ENCODE data around the gene TRIM7. TPM values are rescaled to one million over a fixed set of nuclear protein-coding genes. Genes with fewer than 3 reads are reported as not detected.

The TRIM7 gene
- total RNA-seq, 1 donor from 2014 or later = not detected

DNA sequence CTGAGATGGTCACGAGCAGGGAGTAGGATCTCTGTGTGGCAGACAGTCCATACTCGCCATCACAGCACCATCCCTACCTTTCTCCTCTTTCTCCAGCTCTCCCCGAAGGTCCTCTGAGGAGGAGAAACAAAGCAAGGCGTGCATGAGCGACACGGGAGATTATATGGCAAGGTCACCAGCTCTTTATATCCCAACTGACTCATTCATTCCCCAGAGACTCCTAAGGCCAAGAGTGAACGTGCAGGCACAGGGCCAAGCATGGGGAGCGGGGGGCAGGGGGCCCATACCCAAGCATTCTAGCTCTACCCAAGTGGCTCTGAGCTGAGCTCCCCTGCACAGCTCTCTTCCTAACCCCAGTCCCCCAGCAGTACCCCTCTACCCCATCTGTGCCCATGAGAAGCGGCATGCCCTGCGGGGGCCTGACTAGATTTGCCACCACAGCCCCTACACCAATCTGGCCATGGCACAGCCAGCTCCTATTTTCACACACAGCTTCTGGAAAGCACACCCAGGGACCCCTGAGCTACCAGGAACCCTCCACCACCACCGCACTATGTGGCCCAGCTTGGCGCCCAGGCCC lies 6.8 kb downstream of the TRIM7 start:
- no peak for DNase-seq (ENCODE audit: low spot score)
- no peak for TF ChIP-seq CTCF (IDR thresholded peaks at IDR 0.05; ENCODE audit: unreplicated experiment)
- Mint-ChIP-seq H3K4me3 (ENCODE audit: unreplicated experiment) (no peak overlapping the region), H3K9me3 (ENCODE audit: unreplicated experiment) (no peaks in the 10 kb centered on the region), H3K27ac (ENCODE audit: unreplicated experiment) (no peak overlapping the region), H3K4me1 (ENCODE audit: unreplicated experiment) (peaks cover 9% of the 10 kb centered on the region), H3K27me3 (ENCODE audit: unreplicated experiment) (peaks cover 21% of the 10 kb centered on the region), H3K36me3 (ENCODE audit: low read depth, unreplicated experiment) (peaks cover 3% of the 10 kb centered on the region)

GRCh38 chr5:181197326-181197951 lies 7.6 kb downstream of the TRIM7 start:
- Mint-ChIP-seq H3K4me1 (ENCODE audit: unreplicated experiment) (peaks cover 12% of the 10 kb centered on the region), H3K9me3 (ENCODE audit: unreplicated experiment) (no peaks in the 10 kb centered on the region), H3K27ac (ENCODE audit: unreplicated experiment) (no peak overlapping the region), H3K36me3 (ENCODE audit: low read depth, unreplicated experiment) (peaks cover 3% of the 10 kb centered on the region), H3K27me3 (ENCODE audit: unreplicated experiment) (peaks cover 25% of the 10 kb centered on the region), H3K4me3 (ENCODE audit: unreplicated experiment) (no peak overlapping the region)
- no peak for DNase-seq (ENCODE audit: low spot score)
- TF ChIP-seq CTCF (IDR thresholded peaks at IDR 0.05; ENCODE audit: unreplicated experiment) = no peak

DNA sequence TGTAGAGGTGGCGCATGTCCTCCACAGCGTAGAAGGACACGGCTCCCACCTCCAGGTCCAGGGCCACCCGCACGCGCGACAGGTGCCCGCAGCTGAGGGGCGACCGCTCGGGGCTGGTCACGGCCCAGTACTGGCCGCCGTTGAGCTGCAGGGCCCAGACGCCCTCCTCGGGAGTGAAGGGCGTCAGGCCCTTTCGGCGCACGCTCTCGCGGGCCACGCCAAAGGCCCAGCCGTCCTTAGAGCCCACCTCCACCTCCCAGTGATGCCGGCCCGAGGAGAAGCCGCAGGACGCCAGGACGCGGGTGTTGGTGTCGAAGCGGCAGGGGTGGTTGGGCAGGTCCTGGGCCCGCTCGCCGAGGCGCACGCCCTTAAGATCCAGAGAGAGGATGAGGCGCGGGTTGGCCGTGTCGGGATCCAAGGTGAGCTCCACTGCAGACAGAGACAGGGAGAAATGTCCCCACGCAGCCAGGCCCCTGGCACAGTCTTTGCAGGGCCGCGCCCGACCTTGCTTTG lies 9.7 kb downstream of the TRIM7 start:
- TF ChIP-seq CTCF (IDR thresholded peaks at IDR 0.05; ENCODE audit: unreplicated experiment) = no peak
- Mint-ChIP-seq H3K36me3 (ENCODE audit: low read depth, unreplicated experiment) (peaks cover 3% of the 10 kb centered on the region), H3K27ac (ENCODE audit: unreplicated experiment) (no peak overlapping the region), H3K9me3 (ENCODE audit: unreplicated experiment) (no peaks in the 10 kb centered on the region), H3K4me1 (ENCODE audit: unreplicated experiment) (peaks cover 16% of the 10 kb centered on the region), H3K4me3 (ENCODE audit: unreplicated experiment) (no peak overlapping the region), H3K27me3 (ENCODE audit: unreplicated experiment) (peaks cover 34% of the 10 kb centered on the region)
- DNase-seq (ENCODE audit: low spot score) = no peak

GRCh38 chr5:181194489-181195248 lies 10.3 kb downstream of the TRIM7 start:
- TF ChIP-seq CTCF (IDR thresholded peaks at IDR 0.05; ENCODE audit: unreplicated experiment) = no peak
- Mint-ChIP-seq H3K4me3 (ENCODE audit: unreplicated experiment) (no peak overlapping the region), H3K27ac (ENCODE audit: unreplicated experiment) (no peak overlapping the region), H3K36me3 (ENCODE audit: low read depth, unreplicated experiment) (peaks cover 3% of the 10 kb centered on the region), H3K27me3 (ENCODE audit: unreplicated experiment) (peaks cover 40% of the 10 kb centered on the region), H3K4me1 (ENCODE audit: unreplicated experiment) (peaks cover 16% of the 10 kb centered on the region), H3K9me3 (ENCODE audit: unreplicated experiment) (no peaks in the 10 kb centered on the region)
- no peak for DNase-seq (ENCODE audit: low spot score)

Measured in endothelial cell (in vitro differentiated cells).